NCI-H2081 treated with DMSO at 0.1 percent for 48 hours (cell line): ENCODE measurements around the gene AAMP.

ENCODE experiments used
- DNase-seq: peaks from one replicate; lab custom pipeline; 2025; lab: John Stamatoyannopoulos, UW

The AAMP gene

GRCh38 chr2:218223046-218223445, 46.9 kb downstream of the AAMP start:
- DNase-seq: no peak

- DNase-seq: no peak
Measured at GRCh38 chr2:218221000-218221399, 48.9 kb downstream of the AAMP start.

- no peak for DNase-seq
Measured at GRCh38 chr2:218219934-218220333, 50.0 kb downstream of the AAMP start.

GRCh38 chr2:218218268-218219185, 51.4 kb downstream of the AAMP start:
- no peak for DNase-seq

- DNase-seq: no peak
Measured at GRCh38 chr2:218217360-218218267, 52.3 kb downstream of the AAMP start.

GRCh38 chr2:218216674-218217359, 53.1 kb downstream of the AAMP start, which contains the start of gene ARPC2:
TSS of gene ARPC2 (plus strand) at chr2:218217189. CDS start at chr2:218217471, 282 bp downstream.
- DNase-seq: peak; percentile 76

GRCh38 chr2:218216336-218216673, 53.6 kb downstream of the AAMP start:
- DNase-seq: no peak
